Effector memory CD4-positive, alpha-beta T cell (primary cell): ENCODE measurements around the gene KCNK4.

Experiments
- DNase-seq, 3 donors: peaks; one replicate each; pipeline ENCODE4 v3.0.0-alpha.2; 2020
- H3K27ac ChIP-seq: 2 replicates; pipeline ENCODE4 v1.7.0; 2013; ENCODE audit warnings: mild to moderate bottlenecking, low read length, moderate library complexity; ENCODE audit not compliant: insufficient read depth, poor library complexity, severe bottlenecking
- H3K27me3 ChIP-seq: replicated peaks from 2 replicates; pipeline ENCODE4 v1.7.0; 2013; ENCODE audit warnings: mild to moderate bottlenecking, low read length; ENCODE audit not compliant: insufficient read depth, control insufficient read depth, poor library complexity, severe bottlenecking
- H3K36me3 ChIP-seq: 2 replicates; pipeline ENCODE4 v1.7.0; 2013; ENCODE audit warnings: mild to moderate bottlenecking, low read length, moderate library complexity; ENCODE audit not compliant: control insufficient read depth, insufficient read depth
- H3K4me1 ChIP-seq: 2 replicates; pipeline ENCODE4 v1.7.0; 2013; ENCODE audit warnings: low read length, mild to moderate bottlenecking; ENCODE audit not compliant: control insufficient read depth, insufficient read depth, poor library complexity, severe bottlenecking
- H3K4me3 ChIP-seq: 2 replicates; pipeline ENCODE4 v1.7.0; 2013; ENCODE audit warnings: low read length, low read depth, mild to moderate bottlenecking; ENCODE audit not compliant: insufficient read depth, poor library complexity, severe bottlenecking
- H3K9me3 ChIP-seq: 2 replicates; pipeline ENCODE4 v1.7.0; 2013; ENCODE audit warnings: mild to moderate bottlenecking, low read length, moderate library complexity; ENCODE audit not compliant: control insufficient read depth

The KCNK4 gene

DNA sequence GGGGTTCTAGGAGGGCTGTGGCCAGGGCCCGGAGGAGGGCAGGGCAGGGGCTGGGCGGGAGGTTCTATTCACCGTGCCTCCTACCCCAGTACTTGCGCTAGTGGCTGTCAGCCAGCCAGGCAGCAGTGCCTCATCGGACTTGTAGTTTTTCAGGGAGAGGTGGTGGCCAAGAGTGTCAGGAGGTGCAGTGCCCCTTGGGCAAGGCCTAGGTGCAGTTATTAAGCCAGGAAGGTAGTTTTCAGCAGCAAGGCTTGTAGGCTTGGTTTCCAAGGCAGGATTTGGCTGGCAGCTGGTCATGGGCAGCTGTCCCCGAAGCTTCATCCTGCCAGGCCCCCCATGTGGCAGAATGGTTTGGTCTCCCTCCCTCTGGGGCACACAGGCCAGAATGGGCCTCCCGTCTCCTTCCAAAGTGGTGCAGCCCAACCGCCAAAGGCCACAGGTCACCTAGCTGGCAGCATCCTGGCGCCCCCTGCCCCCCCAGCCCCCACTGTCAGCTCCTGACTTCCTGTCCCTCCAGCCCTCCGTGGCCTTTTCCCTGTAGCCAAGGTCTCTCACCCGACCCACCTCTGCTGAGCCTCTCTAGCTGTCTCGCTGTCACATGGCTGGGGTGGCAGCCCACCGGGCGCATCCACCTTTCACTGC, 57.4 kb downstream of the KCNK4 start:
- Histone ChIP-seq H3K4me3 (no peak overlapping the region), H3K27ac (no peak overlapping the region), H3K27me3 (no peaks in the 10 kb centered on the region), H3K36me3 (peaks cover 41% of the 10 kb centered on the region), H3K9me3 (no peaks in the 10 kb centered on the region), H3K4me1 (no peaks in the 10 kb centered on the region)
- no peak for DNase-seq

DNA sequence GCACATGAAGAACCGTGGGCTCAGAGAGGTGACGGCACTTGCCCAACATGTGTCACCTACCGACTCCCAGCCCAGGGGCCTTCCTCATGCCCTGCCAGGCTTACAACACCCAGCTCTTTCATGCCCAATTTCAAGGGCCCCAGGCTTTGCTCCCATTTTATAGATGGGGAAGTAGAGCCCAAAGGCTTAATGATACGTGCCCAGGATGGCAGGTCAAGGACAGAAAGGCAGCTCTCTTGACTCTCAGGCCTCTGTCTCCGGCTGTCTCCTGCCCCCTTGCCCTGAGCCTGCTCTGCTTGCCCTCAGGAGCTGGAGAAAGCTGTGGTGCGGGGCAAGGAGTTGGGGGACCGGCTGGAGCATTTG, 57.9 kb downstream of the KCNK4 start:
- no peak for DNase-seq
- no peaks in the 10 kb centered on the region for H3K9me3 ChIP-seq
- no peak overlapping the region for H3K4me3 ChIP-seq
- H3K27me3 ChIP-seq: no peaks in the 10 kb centered on the region
- H3K27ac ChIP-seq: no peak overlapping the region
- peaks cover 40% of the 10 kb centered on the region for H3K36me3 ChIP-seq
- no peaks in the 10 kb centered on the region for H3K4me1 ChIP-seq

DNA sequence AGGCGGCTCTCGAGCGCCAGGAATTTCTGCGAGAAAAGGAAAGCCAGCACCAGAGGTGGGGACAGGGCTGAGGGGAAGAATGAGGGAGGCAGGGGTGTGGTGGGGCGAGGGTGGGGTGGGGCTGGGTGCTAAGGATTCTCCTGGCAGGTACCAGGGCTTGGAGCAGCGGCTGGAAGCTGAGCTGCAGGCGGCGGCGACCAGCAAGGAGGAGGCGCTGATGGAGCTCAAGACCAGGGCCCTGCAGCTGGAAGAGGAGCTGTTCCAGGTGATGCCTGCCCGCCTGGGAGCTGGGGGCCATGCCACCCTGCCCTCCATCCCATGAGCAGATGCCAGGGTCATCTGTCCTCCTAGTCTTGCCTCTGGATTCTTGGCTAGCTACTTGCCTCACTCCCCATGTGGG, 58.3 kb downstream of the KCNK4 start:
- H3K36me3 ChIP-seq: peaks cover 38% of the 10 kb centered on the region

More for the DNA sequence above, 58.3 kb downstream of the KCNK4 start:
- no peaks in the 10 kb centered on the region for H3K9me3 ChIP-seq
- H3K27me3 ChIP-seq: no peaks in the 10 kb centered on the region
- no peak overlapping the region for H3K4me3 ChIP-seq
- H3K27ac ChIP-seq: no peak overlapping the region
- no peaks in the 10 kb centered on the region for H3K4me1 ChIP-seq
- DNase-seq: no peak
